GM12878 (cell line): ENCODE data around the gene ROCK2. TPM values are rescaled to one million over a fixed set of nuclear protein-coding genes. Genes with fewer than 3 reads are reported as not detected.

ENCODE experiments used
- ATF7 ChIP-seq: fragments of 450-650 bp; IDR thresholded peaks from 2 replicates; pipeline ENCODE4 v1.6.1; 2016; ENCODE audit warnings: low read depth, mild to moderate bottlenecking
- BACH1 ChIP-seq: fragments of 450-650 bp; IDR thresholded peaks from 2 replicates; pipeline ENCODE4 v1.6.1; 2017; ENCODE audit warnings: mild to moderate bottlenecking, borderline replicate concordance
- BCL11A ChIP-seq: IDR thresholded peaks from 2 replicates; pipeline ENCODE4 v1.6.1; 2011; ENCODE audit warnings: low read depth, low read length
- CBFB ChIP-seq: IDR thresholded peaks from 2 replicates; pipeline ENCODE4 v1.6.1; 2016; ENCODE audit warnings: antibody characterized with exemption, low read depth
- FOXM1 ChIP-seq: IDR thresholded peaks from 2 replicates; pipeline ENCODE4 v1.6.1; 2012; ENCODE audit warnings: low read depth, mild to moderate bottlenecking, inconsistent platforms, low read length, moderate library complexity
- GABPA ChIP-seq: IDR thresholded peaks from 2 replicates; pipeline ENCODE4 v1.6.1; 2014; ENCODE audit warnings: antibody characterized with exemption, low read depth, mild to moderate bottlenecking, inconsistent platforms
- HSF1 ChIP-seq: fragments of 150-350 bp; IDR thresholded peaks from 2 replicates; pipeline ENCODE4 v1.6.1; 2014; ENCODE audit warnings: mild to moderate bottlenecking, low read depth, low read length
- IRF4 ChIP-seq: IDR thresholded peaks from 2 replicates; pipeline ENCODE4 v1.6.1; 2011; ENCODE audit warnings: low read depth, low read length
- MEF2A ChIP-seq: IDR thresholded peaks from 2 replicates; pipeline ENCODE4 v1.6.1; 2011; ENCODE audit warnings: low read depth, mild to moderate bottlenecking, low read length, moderate library complexity; ENCODE audit not compliant: insufficient read depth
- MTA2 ChIP-seq: fragments of 450-650 bp; IDR thresholded peaks from 2 replicates; pipeline ENCODE4 v1.6.1; 2016; ENCODE audit warnings: low read depth, mild to moderate bottlenecking, moderate library complexity
- NFIC ChIP-seq: IDR thresholded peaks from 2 replicates; pipeline ENCODE4 v1.6.1; 2012; ENCODE audit warnings: low read depth, mild to moderate bottlenecking, inconsistent platforms, low read length, moderate library complexity
- NFYA ChIP-seq: IDR thresholded peaks from 2 replicates; pipeline ENCODE4 v1.6.1; 2011; ENCODE audit warnings: low read depth, mild to moderate bottlenecking, low read length, improper control_type of control experiment, borderline replicate concordance
- PML ChIP-seq: IDR thresholded peaks from 2 replicates; pipeline ENCODE4 v1.6.1; 2012; ENCODE audit warnings: low read length, inconsistent platforms
- POLR2A ChIP-seq: IDR thresholded peaks from 2 replicates; pipeline ENCODE4 v1.6.1; 2011; ENCODE audit warnings: low read depth, mild to moderate bottlenecking, low read length
- RAD51 ChIP-seq: fragments of 450-650 bp; IDR thresholded peaks from 2 replicates; pipeline ENCODE4 v1.6.1; 2016; ENCODE audit warnings: moderate library complexity, mild to moderate bottlenecking, inconsistent platforms
- RBBP5 ChIP-seq: fragments of 200-600 bp; sonication (generic); conservative IDR thresholded peaks from 2 replicates; pipeline ENCODE4 v1.6.1; 2016
- SREBF1 ChIP-seq: IDR thresholded peaks from 2 replicates; pipeline ENCODE4 v1.6.1; 2012; ENCODE audit warnings: mild to moderate bottlenecking, low read length
- TCF7 ChIP-seq: IDR thresholded peaks from 2 replicates; pipeline ENCODE4 v1.6.1; 2014; ENCODE audit warnings: antibody characterized with exemption, borderline replicate concordance
- YY1 ChIP-seq: IDR thresholded peaks from 2 replicates; pipeline ENCODE4 v1.6.1; 2011; ENCODE audit warnings: low read depth, mild to moderate bottlenecking, low read length
- ZBED1 ChIP-seq: IDR thresholded peaks from 2 replicates; pipeline ENCODE4 v1.6.1; 2016; ENCODE audit warnings: borderline replicate concordance
- ZNF217 ChIP-seq: fragments of 450-650 bp; IDR thresholded peaks from 2 replicates; pipeline ENCODE4 v1.6.1; 2017; ENCODE audit warnings: antibody characterized with exemption, mild to moderate bottlenecking
- ZNF274 ChIP-seq: IDR thresholded peaks from one replicate; pipeline ENCODE4 v1.8.0; 2011; ENCODE audit not compliant: insufficient read length, insufficient read depth
- ZNF592 ChIP-seq: fragments of 450-650 bp; IDR thresholded peaks from 2 replicates; pipeline ENCODE4 v1.6.1; 2017; ENCODE audit warnings: mild to moderate bottlenecking, moderate library complexity
- polyA plus RNA-seq, 11 experiments: library from polyadenylated mRNA; depleted of rRNA in 4 of 11; unstranded in 6 of 11; stranded (reverse) in 5 of 11; fragments of >200 nt; fragmentation: Nextera tagmentation in 4 of 11; fragmentation: Illumina TruSeq in 1 of 11; extraction: Ambion mirVana in 4 of 11; extraction: Trizol in 1 of 11; gene quantifications; 1 replicate in 1 of 11; 2 replicates in 10 of 11; pipeline versions ENCODE4 v1.2.1 to v1.2.3, GENCODE V29; 2011 to 2016; ENCODE audit warnings: inconsistent platforms in 2 of 11, missing spikeins in 2 of 11, low read depth in 1 of 11
- total RNA-seq, 4 experiments: library from RNA; depleted of rRNA in 3 of 4; stranded (reverse); fragments of >200 nt in 3 of 4; fragmentation: Illumina TruSeq in 1 of 4; extraction: Trizol in 1 of 4; gene quantifications; 2 replicates each; pipeline versions ENCODE4 v1.2.1 to v1.2.3, GENCODE V29; 2013 to 2021
- TF ChIP-seq, protein P1 (sequence below): IDR thresholded peaks from 2 replicates; pipeline ENCODE4 v1.6.1; 2011; ENCODE audit warnings: mild to moderate bottlenecking, low read depth, low read length, moderate library complexity; ENCODE audit not compliant: insufficient replicate concordance
- TF ChIP-seq, protein P2 (sequence below), 3 experiments: IDR thresholded peaks in 2 of 3; conservative IDR thresholded peaks in 1 of 3; 2 replicates each; pipeline ENCODE4 v1.5.1; 2011; ENCODE audit warnings: low read depth in 3 of 3, low read length in 3 of 3, mild to moderate bottlenecking in 3 of 3, control low read depth in 2 of 3, moderate library complexity in 2 of 3, inconsistent platforms in 1 of 3, mixed read lengths in 1 of 3; ENCODE audit not compliant: control insufficient read depth in 2 of 3, insufficient read depth in 1 of 3; ENCODE audit errors: extremely low read depth in 1 of 3

ROCK2 gene
- total and polyA plus RNA-seq, 10 of the 15 experiments (the other 5 are each of a cell fraction or from before 2014, with no cell fraction given): 4.6 to 22.1 (median 8.3) TPM

DNA sequence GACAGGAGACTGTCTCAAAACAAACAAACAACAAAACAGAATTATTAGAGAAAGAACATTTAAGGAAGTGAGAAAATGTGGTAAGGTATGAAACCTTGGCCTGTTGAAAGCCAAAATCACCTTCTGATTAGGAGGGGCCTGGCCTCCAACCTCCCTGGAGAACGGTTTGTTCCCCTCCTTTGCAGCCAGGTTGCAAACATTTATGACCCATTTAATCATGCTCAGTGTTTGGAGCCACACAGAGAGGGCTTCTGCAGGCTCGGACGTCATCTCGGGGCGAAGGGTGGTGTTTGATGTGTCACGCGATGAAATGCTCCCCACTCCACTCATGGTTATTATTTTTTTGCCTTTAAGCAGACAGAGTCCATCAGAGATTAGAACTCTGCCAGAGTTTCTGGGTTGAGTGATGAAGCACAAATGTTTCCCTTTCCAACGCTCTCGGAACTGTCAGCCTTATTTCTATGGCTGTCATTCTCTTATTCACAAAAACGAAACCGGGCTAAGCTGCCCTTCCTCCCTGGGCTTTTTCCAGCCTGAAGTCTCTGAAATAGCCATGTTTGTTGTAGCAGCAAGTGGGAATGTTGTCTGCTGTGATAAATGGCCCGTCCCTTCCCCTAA is 33.6 kb upstream of the ROCK2 start (continued):
- TF ChIP-seq ZNF592 (no peak), BACH1 (peak; percentile 41; the same call in 1 of the 2 replicates), BCL11A (peak; percentile 86), SREBF1 (no peak), MTA2 (peak; percentile 85), CBFB (peak; percentile 57; the same call in 1 of the 2 replicates), YY1 (no peak), GABPA (no peak), TCF7 (0 out of 2 replicates have a peak, but pooled peaks have one; percentile 16), FOXM1 (peak; percentile 42; the same call in 1 of the 2 replicates), ATF7 (peak; percentile 32; the same call in 1 of the 2 replicates), HSF1 (no peak), RBBP5 (no peak), POLR2A (no peak), MEF2A (no peak), PML (0 out of 2 replicates have a peak, but pooled peaks have one; percentile 22), NFIC (peak; percentile 72; the same call in 1 of the 2 replicates), NFYA (no peak), IRF4 (peak; percentile 87), RAD51 (no peak), ZNF274 (no peak), ZNF217 (no peak; the same call in 1 of the 2 replicates), ZBED1 (no peak)
- TF ChIP-seq, protein P1, sequence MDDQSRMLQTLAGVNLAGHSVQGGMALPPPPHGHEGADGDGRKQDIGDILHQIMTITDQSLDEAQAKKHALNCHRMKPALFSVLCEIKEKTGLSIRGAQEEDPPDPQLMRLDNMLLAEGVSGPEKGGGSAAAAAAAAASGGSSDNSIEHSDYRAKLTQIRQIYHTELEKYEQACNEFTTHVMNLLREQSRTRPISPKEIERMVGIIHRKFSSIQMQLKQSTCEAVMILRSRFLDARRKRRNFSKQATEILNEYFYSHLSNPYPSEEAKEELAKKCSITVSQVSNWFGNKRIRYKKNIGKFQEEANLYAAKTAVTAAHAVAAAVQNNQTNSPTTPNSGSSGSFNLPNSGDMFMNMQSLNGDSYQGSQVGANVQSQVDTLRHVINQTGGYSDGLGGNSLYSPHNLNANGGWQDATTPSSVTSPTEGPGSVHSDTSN: no peak
- TF ChIP-seq, protein P2, sequence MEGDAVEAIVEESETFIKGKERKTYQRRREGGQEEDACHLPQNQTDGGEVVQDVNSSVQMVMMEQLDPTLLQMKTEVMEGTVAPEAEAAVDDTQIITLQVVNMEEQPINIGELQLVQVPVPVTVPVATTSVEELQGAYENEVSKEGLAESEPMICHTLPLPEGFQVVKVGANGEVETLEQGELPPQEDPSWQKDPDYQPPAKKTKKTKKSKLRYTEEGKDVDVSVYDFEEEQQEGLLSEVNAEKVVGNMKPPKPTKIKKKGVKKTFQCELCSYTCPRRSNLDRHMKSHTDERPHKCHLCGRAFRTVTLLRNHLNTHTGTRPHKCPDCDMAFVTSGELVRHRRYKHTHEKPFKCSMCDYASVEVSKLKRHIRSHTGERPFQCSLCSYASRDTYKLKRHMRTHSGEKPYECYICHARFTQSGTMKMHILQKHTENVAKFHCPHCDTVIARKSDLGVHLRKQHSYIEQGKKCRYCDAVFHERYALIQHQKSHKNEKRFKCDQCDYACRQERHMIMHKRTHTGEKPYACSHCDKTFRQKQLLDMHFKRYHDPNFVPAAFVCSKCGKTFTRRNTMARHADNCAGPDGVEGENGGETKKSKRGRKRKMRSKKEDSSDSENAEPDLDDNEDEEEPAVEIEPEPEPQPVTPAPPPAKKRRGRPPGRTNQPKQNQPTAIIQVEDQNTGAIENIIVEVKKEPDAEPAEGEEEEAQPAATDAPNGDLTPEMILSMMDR (IDR thresholded peaks at IDR 0.05 in 2 of 3, conservative IDR thresholded peaks at IDR 0.05 in 1 of 3; ENCODE audit: control insufficient read depth in 2 of 3, extremely low read depth in 1 of 3, insufficient read depth in 1 of 3, low read depth in 3 of 3, low read length in 3 of 3): no peak
